Activated naive CD4-positive, alpha-beta T cell treated with anti-CD3 and anti-CD28 coated beads, Interleukin-2, amount 10 ng/mL, durations not matched to agents 7 days and 5 days (primary cell): ENCODE data around the gene LIN7A.
"Not testable (repeated sequence)": the region's sequence is repeated elsewhere in the genome, so short reads cannot be mapped to it uniquely, and the experiment has no call there.

ENCODE experiments used
- CTCF ChIA-PET: fragments of 350-600 bp; sonication (Branson Sonifier 250); formaldehyde crosslinking; loops from one replicate; lab custom pipeline; 2021; ENCODE audit warnings: antibody characterized with exemption; lab: Charles Lee
- DNase-seq: peaks from one replicate; pipeline ENCODE4 v3.0.0-alpha.2; 2020
- H3K27ac Mint-ChIP-seq: one replicate; pipeline ENCODE4 v1.8.0; 2021; ENCODE audit warnings: mild to moderate bottlenecking, moderate library complexity, mixed read lengths
- H3K27me3 Mint-ChIP-seq: one replicate; pipeline ENCODE4 v1.8.0; 2021; ENCODE audit warnings: mild to moderate bottlenecking, mixed read lengths
- H3K36me3 Mint-ChIP-seq: one replicate; pipeline ENCODE4 v1.8.0; 2021; ENCODE audit warnings: mixed read lengths
- H3K4me1 Mint-ChIP-seq: one replicate; pipeline ENCODE4 v1.8.0; 2021; ENCODE audit warnings: mixed read lengths
- H3K4me3 Mint-ChIP-seq: one replicate; pipeline ENCODE4 v1.8.0; 2021; ENCODE audit warnings: mild to moderate bottlenecking, moderate library complexity, mixed read lengths
- H3K9me3 Mint-ChIP-seq: one replicate; pipeline ENCODE4 v1.8.0; 2021; ENCODE audit warnings: mixed read lengths

The LIN7A gene

DNA sequence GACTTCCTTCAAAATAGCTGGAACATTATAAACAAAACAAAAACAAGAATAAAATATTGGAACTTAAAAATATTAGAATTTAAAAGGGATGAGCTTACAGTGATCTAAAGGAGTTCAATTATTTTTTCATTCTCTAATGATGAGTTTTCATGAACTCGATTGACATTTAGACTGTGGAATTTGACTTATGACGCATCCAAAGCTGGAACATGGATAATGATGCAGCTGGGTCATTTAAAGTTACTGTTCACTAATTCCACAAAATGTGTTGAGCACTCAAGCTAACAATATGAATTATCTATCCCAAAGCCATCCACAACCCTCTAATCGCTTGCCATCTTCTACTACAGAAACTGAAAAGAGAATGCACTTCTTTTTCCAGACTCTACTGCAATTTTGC, 42.5 kb downstream of the LIN7A start:
- H3K27ac Mint-ChIP-seq, result no peak overlapping the region
- H3K27me3 Mint-ChIP-seq, result no peaks in the 10 kb centered on the region
- H3K36me3 Mint-ChIP-seq, result no peaks in the 10 kb centered on the region
- CTCF ChIA-PET, result no interaction called here
- H3K4me3 Mint-ChIP-seq, result no peak overlapping the region
- peaks cover 13% of the 10 kb centered on the region for H3K9me3 Mint-ChIP-seq
- no peak for DNase-seq
- H3K4me1 Mint-ChIP-seq, result no peaks in the 10 kb centered on the region

- Mint-ChIP-seq H3K9me3 (peaks cover 7% of the 10 kb centered on the region), H3K27me3 (no peaks in the 10 kb centered on the region), H3K4me1 (no peaks in the 10 kb centered on the region), H3K4me3 (no peak overlapping the region), H3K36me3 (no peaks in the 10 kb centered on the region), H3K27ac (no peak overlapping the region)
- DNase-seq, result no peak
- CTCF ChIA-PET, result no interaction called here
Observed at GRCh38 chr12:80894179-80894578, 43.6 kb downstream of the LIN7A start.

DNA sequence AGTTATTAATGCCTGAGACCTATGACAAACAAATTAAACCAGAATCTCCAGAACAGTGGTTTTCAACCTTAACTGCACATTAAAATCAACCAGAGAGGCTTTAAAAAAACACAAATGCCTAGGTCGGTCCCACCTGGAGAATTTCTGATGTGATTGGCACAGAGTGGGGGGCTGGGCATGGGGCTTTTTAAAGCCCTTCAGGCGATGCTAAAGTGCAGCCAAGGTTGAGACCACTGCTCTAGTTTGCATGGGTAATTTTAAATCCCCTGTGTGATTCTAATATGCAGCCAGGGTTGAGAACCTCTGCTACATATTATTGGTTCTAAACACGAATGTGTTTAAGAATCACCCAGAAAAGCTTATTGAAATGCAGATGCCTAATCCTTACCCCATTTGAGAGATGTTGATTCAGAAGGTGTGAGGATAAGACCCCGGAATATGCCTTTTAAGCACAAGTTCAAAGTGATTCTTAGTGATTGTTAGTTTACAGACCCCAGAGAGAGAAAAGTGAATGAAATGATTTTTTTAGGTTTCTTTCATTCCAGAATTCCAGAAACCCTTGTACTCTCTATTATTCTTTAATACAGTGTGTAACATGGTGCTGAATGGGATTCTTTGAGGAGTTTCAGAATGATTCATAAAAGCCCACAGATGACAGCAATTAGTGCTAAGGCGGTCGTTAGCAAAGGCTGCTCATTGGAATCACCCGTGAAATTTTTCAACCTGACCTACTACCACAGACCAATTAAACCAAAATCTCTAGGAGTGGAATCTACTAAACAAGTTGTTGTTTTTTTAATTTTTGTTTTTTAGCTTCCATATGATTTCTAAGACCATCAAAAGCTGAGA, 44.9 kb downstream of the LIN7A start:
- DNase-seq, result no peak
- Mint-ChIP-seq H3K36me3 (no peaks in the 10 kb centered on the region), H3K4me3 (no peak overlapping the region), H3K9me3 (peaks cover 2% of the 10 kb centered on the region), H3K27me3 (no peaks in the 10 kb centered on the region), H3K4me1 (no peaks in the 10 kb centered on the region), H3K27ac (no peak overlapping the region)
- CTCF ChIA-PET, result no interaction called here

GRCh38 chr12:80884651-80885050, 53.1 kb downstream of the LIN7A start:
- no peak for DNase-seq
- no peaks in the 10 kb centered on the region for H3K27me3 Mint-ChIP-seq
- CTCF ChIA-PET, result no interaction called here
- H3K36me3 Mint-ChIP-seq, result no peaks in the 10 kb centered on the region
- no peaks in the 10 kb centered on the region for H3K9me3 Mint-ChIP-seq
- H3K4me1 Mint-ChIP-seq, result no peaks in the 10 kb centered on the region
- H3K27ac Mint-ChIP-seq, result no peak overlapping the region
- no peak overlapping the region for H3K4me3 Mint-ChIP-seq

DNA sequence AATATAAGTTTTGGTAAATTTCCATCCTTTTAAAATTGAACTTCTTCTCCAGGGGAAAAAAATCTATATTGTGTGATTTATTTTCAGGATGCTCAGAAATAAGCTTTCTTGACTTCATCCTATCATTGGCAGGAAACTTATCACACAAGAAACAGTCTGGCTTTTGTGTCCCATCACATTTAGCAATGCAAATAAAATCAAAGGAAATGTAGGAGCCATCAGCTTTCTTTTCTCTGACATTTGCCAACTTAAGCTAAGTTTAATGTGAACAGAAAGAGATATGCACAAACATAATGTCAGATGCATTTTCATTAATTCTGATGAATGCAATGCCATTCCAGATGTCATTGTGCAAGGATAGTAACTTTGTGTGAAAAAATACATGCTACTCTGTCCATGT, 56.6 kb downstream of the LIN7A start:
- no peak overlapping the region for H3K27ac Mint-ChIP-seq
- H3K9me3 Mint-ChIP-seq, result peaks cover 2% of the 10 kb centered on the region
- no peak overlapping the region for H3K4me3 Mint-ChIP-seq
- H3K36me3 Mint-ChIP-seq, result no peaks in the 10 kb centered on the region
- CTCF ChIA-PET, result no interaction called here
- DNase-seq, result no peak
- no peaks in the 10 kb centered on the region for H3K27me3 Mint-ChIP-seq
- H3K4me1 Mint-ChIP-seq, result no peaks in the 10 kb centered on the region

DNA sequence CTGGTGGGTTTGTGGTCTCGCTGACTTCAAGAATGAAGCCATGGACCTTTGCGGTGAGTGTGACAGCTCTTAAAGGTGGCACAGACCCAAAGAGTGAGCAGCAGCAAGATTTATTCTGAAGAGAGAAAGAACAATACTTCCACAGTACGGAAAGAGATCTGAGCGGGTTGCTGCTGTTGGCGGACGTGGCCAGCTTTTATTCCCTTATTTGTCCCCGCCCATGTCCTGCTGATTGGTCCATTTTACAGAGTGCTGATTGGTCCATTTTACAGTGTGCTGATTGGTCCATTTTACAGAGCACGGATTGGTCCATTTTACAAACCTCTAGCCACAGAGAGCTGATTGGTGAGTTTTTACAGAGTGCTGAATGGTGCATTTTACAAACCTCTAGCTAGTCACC, 59.3 kb downstream of the LIN7A start:
- DNase-seq, H3K36me3 Mint-ChIP-seq, H3K4me3 Mint-ChIP-seq, H3K27me3 Mint-ChIP-seq, CTCF ChIA-PET, H3K27ac Mint-ChIP-seq, H3K4me1 Mint-ChIP-seq, H3K9me3 Mint-ChIP-seq: not testable (repeated sequence)

DNA sequence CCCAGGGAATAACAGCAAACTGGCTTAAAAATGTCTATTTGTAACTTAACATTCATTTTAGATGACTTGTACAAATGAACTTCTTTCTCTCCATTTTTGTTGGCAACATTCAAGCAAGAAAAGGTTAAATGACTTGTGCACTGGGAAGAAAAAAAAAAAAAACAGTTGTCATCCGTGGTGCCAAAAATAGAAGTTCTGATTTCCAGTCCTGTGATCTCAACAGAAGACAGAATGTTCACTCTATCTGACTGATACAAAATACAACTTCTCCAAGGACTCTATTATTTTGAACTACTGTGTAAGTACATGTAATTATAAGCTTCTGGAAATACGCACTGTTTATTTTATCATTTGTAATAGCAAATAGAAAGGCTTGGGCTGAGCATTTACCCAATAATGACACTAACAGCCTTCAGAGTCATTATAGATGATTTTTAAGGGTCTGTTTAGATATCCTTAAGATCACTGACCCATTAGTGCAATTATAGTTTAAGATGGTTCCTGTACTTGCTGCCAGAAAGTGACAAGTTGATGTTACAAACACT, 59.9 kb downstream of the LIN7A start:
- no peak overlapping the region for H3K27ac Mint-ChIP-seq
- peaks cover 2% of the 10 kb centered on the region for H3K9me3 Mint-ChIP-seq
- H3K27me3 Mint-ChIP-seq, result no peaks in the 10 kb centered on the region
- no peaks in the 10 kb centered on the region for H3K36me3 Mint-ChIP-seq
- no peak for DNase-seq
- no peak overlapping the region for H3K4me3 Mint-ChIP-seq
- CTCF ChIA-PET, result no interaction called here
- no peaks in the 10 kb centered on the region for H3K4me1 Mint-ChIP-seq

- Mint-ChIP-seq H3K27ac (no peak overlapping the region), H3K9me3 (peaks cover 6% of the 10 kb centered on the region), H3K27me3 (no peaks in the 10 kb centered on the region), H3K36me3 (no peaks in the 10 kb centered on the region), H3K4me3 (no peak overlapping the region), H3K4me1 (no peaks in the 10 kb centered on the region)
- CTCF ChIA-PET, result no interaction called here
- no peak for DNase-seq
Observed at GRCh38 chr12:80872053-80872452, 65.7 kb downstream of the LIN7A start.

DNA sequence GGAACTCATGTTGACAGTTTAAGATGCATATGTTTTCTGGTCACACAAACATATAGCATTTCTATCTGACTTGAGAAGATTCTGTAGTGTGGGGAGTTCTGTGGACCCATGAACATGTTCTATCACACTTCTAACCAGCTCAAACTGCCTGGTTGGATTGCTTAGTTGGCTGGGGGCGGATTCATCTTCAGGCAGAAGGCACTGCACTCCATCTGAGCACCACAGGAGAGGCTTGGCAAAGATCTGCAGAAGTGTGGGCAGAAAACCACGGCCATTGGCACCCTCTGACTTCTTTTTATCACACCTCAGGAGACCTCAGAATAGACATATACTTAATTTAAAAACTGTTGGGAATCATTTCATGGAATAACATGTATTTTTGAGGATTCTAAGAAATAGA, 68.5 kb downstream of the LIN7A start:
- DNase-seq, result no peak
- CTCF ChIA-PET, result no interaction called here
- H3K27ac Mint-ChIP-seq, result no peak overlapping the region
- H3K36me3 Mint-ChIP-seq, result no peaks in the 10 kb centered on the region
- no peaks in the 10 kb centered on the region for H3K27me3 Mint-ChIP-seq
- H3K4me1 Mint-ChIP-seq, result no peaks in the 10 kb centered on the region
- peaks cover 5% of the 10 kb centered on the region for H3K9me3 Mint-ChIP-seq
- H3K4me3 Mint-ChIP-seq, result no peak overlapping the region

- DNase-seq, result no peak
- CTCF ChIA-PET, result no interaction called here
- peaks cover 5% of the 10 kb centered on the region for H3K9me3 Mint-ChIP-seq
- no peaks in the 10 kb centered on the region for H3K4me1 Mint-ChIP-seq
- H3K27ac Mint-ChIP-seq, result no peak overlapping the region
- H3K4me3 Mint-ChIP-seq, result no peak overlapping the region
- H3K27me3 Mint-ChIP-seq, result no peaks in the 10 kb centered on the region
- no peaks in the 10 kb centered on the region for H3K36me3 Mint-ChIP-seq
Observed at GRCh38 chr12:80868576-80868975, 69.2 kb downstream of the LIN7A start.

DNA sequence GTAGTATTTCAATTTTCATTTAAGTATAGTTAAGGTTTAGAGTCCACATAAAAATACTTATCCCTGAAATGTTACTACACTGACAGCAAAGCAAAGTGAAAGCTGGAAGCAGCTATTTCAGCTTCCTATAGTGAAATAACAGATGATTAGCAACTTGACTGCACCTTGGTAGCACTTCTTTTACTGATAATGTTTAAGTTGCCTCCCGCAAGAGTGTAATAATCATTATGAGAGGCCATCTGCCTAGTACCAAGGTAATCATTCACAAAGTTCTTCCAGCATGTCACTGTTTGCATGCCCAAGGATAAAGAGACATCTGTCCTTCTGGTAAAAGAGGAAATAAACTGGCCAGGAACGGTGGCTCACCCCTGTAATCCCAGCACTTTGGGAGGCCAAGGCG, 69.8 kb downstream of the LIN7A start:
- CTCF ChIA-PET, result no interaction called here
- Mint-ChIP-seq H3K4me3 (no peak overlapping the region), H3K36me3 (no peaks in the 10 kb centered on the region), H3K27me3 (no peaks in the 10 kb centered on the region), H3K9me3 (peaks cover 5% of the 10 kb centered on the region), H3K27ac (no peak overlapping the region), H3K4me1 (no peaks in the 10 kb centered on the region)
- DNase-seq, result no peak

DNA sequence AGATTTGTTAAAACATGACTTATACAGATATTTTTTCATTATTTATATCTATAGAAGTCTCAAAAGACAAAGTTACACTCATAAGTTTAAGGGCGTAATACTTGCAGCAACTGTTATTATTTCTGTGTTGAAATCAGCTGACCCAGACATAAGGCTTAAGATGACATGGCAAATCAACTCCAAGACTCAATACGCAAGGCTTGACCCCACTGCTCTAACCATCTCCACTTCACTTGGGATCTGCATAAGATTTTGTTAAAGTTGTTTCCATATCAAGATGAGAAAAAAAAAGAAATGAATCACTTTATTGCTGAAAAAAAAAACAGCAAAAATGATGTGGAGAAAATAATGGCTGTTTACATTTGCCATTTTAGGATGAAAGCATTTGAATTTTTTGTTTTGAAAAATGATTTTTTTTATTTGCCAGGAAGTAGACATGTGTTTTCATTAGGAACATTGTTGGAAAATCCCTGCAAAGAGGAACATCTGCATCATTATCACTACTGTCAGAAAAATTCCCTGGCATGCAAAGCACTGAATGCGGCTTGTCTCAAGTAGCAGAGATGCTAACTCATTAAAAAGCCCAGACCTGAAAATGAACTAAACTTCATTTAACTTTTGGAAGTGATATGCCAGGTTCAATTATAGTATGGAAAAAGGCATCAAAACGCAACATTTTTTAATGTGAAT, 73.5 kb downstream of the LIN7A start:
- Mint-ChIP-seq H3K36me3 (no peaks in the 10 kb centered on the region), H3K27ac (no peak overlapping the region), H3K9me3 (peaks cover 5% of the 10 kb centered on the region), H3K4me3 (no peak overlapping the region), H3K4me1 (no peaks in the 10 kb centered on the region), H3K27me3 (no peaks in the 10 kb centered on the region)
- CTCF ChIA-PET, result no interaction called here
- DNase-seq, result no peak

- CTCF ChIA-PET, result no interaction called here
- Mint-ChIP-seq H3K4me3 (no peak overlapping the region), H3K36me3 (no peaks in the 10 kb centered on the region), H3K27ac (no peak overlapping the region), H3K4me1 (no peaks in the 10 kb centered on the region), H3K9me3 (peaks cover 3% of the 10 kb centered on the region), H3K27me3 (no peaks in the 10 kb centered on the region)
- DNase-seq, result no peak
Observed at GRCh38 chr12:80862531-80862930, 75.2 kb downstream of the LIN7A start.

- no peaks in the 10 kb centered on the region for H3K9me3 Mint-ChIP-seq
- CTCF ChIA-PET, result no interaction called here
- no peak overlapping the region for H3K4me3 Mint-ChIP-seq
- no peaks in the 10 kb centered on the region for H3K36me3 Mint-ChIP-seq
- no peak for DNase-seq
- no peak overlapping the region for H3K27ac Mint-ChIP-seq
- H3K4me1 Mint-ChIP-seq, result no peaks in the 10 kb centered on the region
- no peaks in the 10 kb centered on the region for H3K27me3 Mint-ChIP-seq
Observed at GRCh38 chr12:80861641-80862378, 75.9 kb downstream of the LIN7A start.
